Measurements from ENCODE around the gene MYH1.

Gene MYH1

GRCh38 chr17:10447026-10447931, 71.1 kb downstream of the MYH1 start:
- no peak overlapping the region for H3K4me3 ChIP-seq (ENCODE audit: low read length)
- no peak for TF ChIP-seq ZNF274 (IDR thresholded peaks at IDR 0.05; ENCODE audit: low read depth, low read length)
